Nephron progenitor cell (in vitro differentiated cells): Measurements from ENCODE around the gene ZNF329.
A peak's percentile ranks its signal among the peaks of the same experiment; 100 is the strongest.

Experiments used
- DNase-seq: peaks from one replicate; pipeline ENCODE4 v3.0.0; 2021
- H3K27ac Mint-ChIP-seq: 2 replicates; pipeline ENCODE4 v1.8.0; 2021; ENCODE audit warnings: mild to moderate bottlenecking, moderate library complexity, mixed read lengths
- H3K27me3 Mint-ChIP-seq: 2 replicates; pipeline ENCODE4 v1.8.0; 2021; ENCODE audit warnings: mild to moderate bottlenecking, low read depth, mixed read lengths; ENCODE audit not compliant: poor library complexity
- H3K36me3 Mint-ChIP-seq: 2 replicates; pipeline ENCODE4 v1.8.0; 2021; ENCODE audit warnings: low read depth, mixed read lengths
- H3K4me1 Mint-ChIP-seq: 2 replicates; pipeline ENCODE4 v1.8.0; 2021; ENCODE audit warnings: mixed read lengths
- H3K4me3 Mint-ChIP-seq: 2 replicates; pipeline ENCODE4 v1.8.0; 2021; ENCODE audit warnings: mild to moderate bottlenecking, moderate library complexity, mixed read lengths
- H3K9me3 Mint-ChIP-seq: 2 replicates; pipeline ENCODE4 v1.8.0; 2021; ENCODE audit warnings: mild to moderate bottlenecking, moderate library complexity, mixed read lengths
- TF ChIP-seq, protein P1 (sequence below): fragments of 200-600 bp; sonication (generic); IDR thresholded peaks from 2 replicates; pipeline ENCODE4 v1.5.0; 2021; ENCODE audit warnings: antibody characterized with exemption

ZNF329 gene

GRCh38 chr19:58108546-58108817 lies 42.1 kb downstream of the ZNF329 start:
- Mint-ChIP-seq H3K4me3 (no peak overlapping the region), H3K36me3 (peaks cover 4% of the 10 kb centered on the region), H3K9me3 (peaks cover 90% of the 10 kb centered on the region), H3K4me1 (no peaks in the 10 kb centered on the region), H3K27me3 (peaks cover 9% of the 10 kb centered on the region), H3K27ac (no peak overlapping the region)
- no peak for DNase-seq
- TF ChIP-seq, protein P1, sequence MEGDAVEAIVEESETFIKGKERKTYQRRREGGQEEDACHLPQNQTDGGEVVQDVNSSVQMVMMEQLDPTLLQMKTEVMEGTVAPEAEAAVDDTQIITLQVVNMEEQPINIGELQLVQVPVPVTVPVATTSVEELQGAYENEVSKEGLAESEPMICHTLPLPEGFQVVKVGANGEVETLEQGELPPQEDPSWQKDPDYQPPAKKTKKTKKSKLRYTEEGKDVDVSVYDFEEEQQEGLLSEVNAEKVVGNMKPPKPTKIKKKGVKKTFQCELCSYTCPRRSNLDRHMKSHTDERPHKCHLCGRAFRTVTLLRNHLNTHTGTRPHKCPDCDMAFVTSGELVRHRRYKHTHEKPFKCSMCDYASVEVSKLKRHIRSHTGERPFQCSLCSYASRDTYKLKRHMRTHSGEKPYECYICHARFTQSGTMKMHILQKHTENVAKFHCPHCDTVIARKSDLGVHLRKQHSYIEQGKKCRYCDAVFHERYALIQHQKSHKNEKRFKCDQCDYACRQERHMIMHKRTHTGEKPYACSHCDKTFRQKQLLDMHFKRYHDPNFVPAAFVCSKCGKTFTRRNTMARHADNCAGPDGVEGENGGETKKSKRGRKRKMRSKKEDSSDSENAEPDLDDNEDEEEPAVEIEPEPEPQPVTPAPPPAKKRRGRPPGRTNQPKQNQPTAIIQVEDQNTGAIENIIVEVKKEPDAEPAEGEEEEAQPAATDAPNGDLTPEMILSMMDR, result no peak

GRCh38 chr19:58107778-58108545 lies 42.6 kb downstream of the ZNF329 start:
- Mint-ChIP-seq H3K27ac (no peak overlapping the region), H3K36me3 (peaks cover 8% of the 10 kb centered on the region), H3K4me1 (no peaks in the 10 kb centered on the region), H3K4me3 (no peak overlapping the region), H3K9me3 (peaks cover 90% of the 10 kb centered on the region), H3K27me3 (peaks cover 8% of the 10 kb centered on the region)
- TF ChIP-seq, protein P1, result no peak
- DNase-seq, result no peak

GRCh38 chr19:58098682-58098998 lies 51.9 kb downstream of the ZNF329 start:
- peak overlapping the region; percentile 92 for H3K4me3 Mint-ChIP-seq
- TF ChIP-seq, protein P1, result no peak
- H3K27me3 Mint-ChIP-seq, result peaks cover 8% of the 10 kb centered on the region
- H3K27ac Mint-ChIP-seq, result peak overlapping the region; percentile 100
- DNase-seq, result no peak
- H3K4me1 Mint-ChIP-seq, result peaks cover 8% of the 10 kb centered on the region
- H3K9me3 Mint-ChIP-seq, result peaks cover 84% of the 10 kb centered on the region
- H3K36me3 Mint-ChIP-seq, result peaks cover 46% of the 10 kb centered on the region

- peak within 1 kb of the TSS; percentile 92 for H3K4me3 Mint-ChIP-seq
- H3K27me3 Mint-ChIP-seq, result peaks cover 8% of the 10 kb centered on the region
- TF ChIP-seq, protein P1, result no peak
- peaks cover 47% of the 10 kb centered on the region for H3K36me3 Mint-ChIP-seq
- H3K27ac Mint-ChIP-seq, result peak within 1 kb of the TSS; percentile 100
- H3K4me1 Mint-ChIP-seq, result peaks cover 8% of the 10 kb centered on the region
- H3K9me3 Mint-ChIP-seq, result peaks cover 84% of the 10 kb centered on the region
- peak; percentile 99 for DNase-seq
Observed at GRCh38 chr19:58097781-58098681, 52.6 kb downstream of the ZNF329 start, which contains the start of gene ZSCAN18. ZSCAN18 (minus strand) TSS chr19:58098231; CDS start chr19:58090267, 7,964 bp downstream.

DNA sequence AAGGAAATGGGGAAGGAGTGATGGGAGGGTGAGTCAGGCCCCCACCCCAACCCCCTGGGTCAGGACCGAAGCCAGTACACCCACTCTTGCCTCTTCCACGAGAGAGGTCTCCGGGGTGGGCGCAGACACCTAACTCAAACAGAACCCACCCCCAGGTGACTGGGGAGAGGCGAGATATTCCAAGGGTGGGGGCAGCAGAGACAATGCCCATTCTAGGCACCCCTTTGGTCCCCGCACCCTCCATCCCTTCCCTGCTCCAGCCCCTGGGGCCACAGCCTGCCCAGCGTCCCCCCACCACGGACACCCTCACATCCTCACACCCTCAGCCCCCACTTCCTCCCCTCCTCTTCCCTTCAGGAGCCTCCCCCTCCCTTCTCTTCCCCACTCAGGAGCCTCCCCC lies 53.2 kb downstream of the ZNF329 start:
- Mint-ChIP-seq H3K36me3 (peaks cover 54% of the 10 kb centered on the region), H3K4me3 (peak overlapping the region; percentile 92), H3K27me3 (peaks cover 8% of the 10 kb centered on the region), H3K27ac (peak overlapping the region; percentile 57), H3K9me3 (peaks cover 84% of the 10 kb centered on the region), H3K4me1 (peaks cover 8% of the 10 kb centered on the region)
- no peak for DNase-seq
- TF ChIP-seq, protein P1, result no peak
